ENCODE measurements around the gene LPCAT1. TPM values are rescaled to one million over a fixed set of nuclear protein-coding genes. Genes with fewer than 3 reads are reported as not detected.

The LPCAT1 gene
- total RNA-seq, 1 experiment from 2014 or later: 75.0 TPM

- TF ChIP-seq JUND (IDR thresholded peaks at IDR 0.05): no peak
These were observed 11.0 kb downstream of the LPCAT1 start (continued) for GRCh38 chr5:1512541-1513291.

DNA sequence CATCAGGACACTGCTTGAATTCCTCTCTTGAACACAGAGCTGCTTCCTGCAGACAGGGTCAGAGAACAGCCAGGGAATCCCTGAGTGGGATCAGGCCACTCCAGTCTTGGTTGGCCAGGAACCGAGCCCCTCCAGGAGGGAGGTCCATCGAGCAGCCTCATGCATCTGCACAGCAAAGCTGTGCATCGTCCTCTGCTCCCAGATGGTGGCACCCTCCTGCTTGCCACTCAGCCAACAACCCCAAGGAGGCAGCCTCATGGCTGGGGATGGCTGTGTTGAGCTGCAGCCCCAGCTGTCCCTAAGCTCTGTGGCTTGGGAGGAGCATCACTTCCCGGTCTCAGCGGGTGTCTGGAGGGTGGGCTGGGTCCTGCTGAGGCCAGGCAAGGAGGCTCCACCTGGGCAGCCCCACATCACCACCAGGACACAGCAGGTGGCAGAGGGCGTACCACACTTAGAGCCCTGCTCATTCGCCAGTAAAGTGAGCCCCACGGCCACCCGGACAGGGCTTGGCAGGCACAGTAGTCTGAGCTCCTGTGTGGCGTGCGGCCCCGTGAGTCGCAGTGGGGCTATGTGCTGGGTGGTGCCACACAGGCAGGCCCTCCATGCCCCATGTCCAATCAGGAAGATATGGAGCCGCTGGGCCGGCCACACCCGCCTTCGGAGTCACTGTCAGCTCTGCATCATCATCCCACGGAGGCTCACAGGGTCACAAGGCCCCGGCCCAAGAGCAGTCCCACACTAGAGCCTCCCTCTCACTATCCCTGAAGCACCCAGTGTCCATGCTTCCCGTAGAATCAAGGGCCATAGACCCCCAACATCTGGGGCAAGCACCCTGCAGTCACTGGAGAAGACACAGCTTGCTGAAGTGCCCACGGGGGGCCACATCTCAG lies 11.9 kb downstream of the LPCAT1 start:
- no TSS peak for BruUV-seq (replicated peaks)
- POLR2A ChIA-PET: no interaction called here
- CTCF ChIA-PET: interaction anchor here (0.9 kb wide), 1 partner anchor 90 kb away, joined by 3 read pairs; no protein-coding TSS in a partner anchor
- Histone ChIP-seq H3K9me2 (ENCODE audit: insufficient read depth) (no peaks in the 10 kb centered on the region), H3K4me3 (replicated peaks in 1 of 2; ENCODE audit: low read depth in 1 of 2, low read length in 2 of 2) (no peak overlapping the region), H3K4me1 (ENCODE audit: control insufficient read depth in 1 of 2, insufficient read depth in 2 of 2, low read length in 2 of 2) (peaks cover 12 to 36% of the 10 kb centered on the region in 2 experiments), H3K36me3 (ENCODE audit: control insufficient read depth in 1 of 2, insufficient read depth in 2 of 2, low read length in 2 of 2) (peaks cover 3 to 17% of the 10 kb centered on the region in 2 experiments; a peak in 3 of 4 replicates), H4K20me1 (ENCODE audit: insufficient read depth) (peaks cover 5% of the 10 kb centered on the region; the same call in 1 of the 2 replicates), H3K9ac (ENCODE audit: low read length) (peak overlapping the region; percentile 42), H3K27ac (ENCODE audit: low read depth, low read length) (peak overlapping the region; percentile 19; the same call in 1 of the 2 replicates), H2AFZ (ENCODE audit: low read depth, low read length, poor library complexity, severe bottlenecking) (no peak overlapping the region), H3K9me3 (ENCODE audit: control insufficient read depth in 1 of 2, insufficient read depth in 1 of 2, low read depth in 1 of 2, low read length in 2 of 2) (no peaks in the 10 kb centered on the region), H3K4me2 (ENCODE audit: low read length) (peak overlapping the region; percentile 28), H3K79me2 (ENCODE audit: insufficient read depth, low read length) (peaks cover 96% of the 10 kb centered on the region), H3K27me3 (ENCODE audit: insufficient read depth, low read length) (no peaks in the 10 kb centered on the region)
- TF ChIP-seq TCF7L2 (IDR thresholded peaks at IDR 0.05; ENCODE audit: borderline replicate concordance, extremely low read depth, insufficient read depth, insufficient read length) (no peak), RAD21 (IDR thresholded peaks at IDR 0.05; ENCODE audit: low read depth) (peak; percentile 55), CTCF (IDR thresholded peaks at IDR 0.05 in 2 of 3, conservative IDR thresholded peaks at IDR 0.05 in 1 of 3; ENCODE audit: borderline replicate concordance in 1 of 3, insufficient read depth in 1 of 3, low read depth in 2 of 3, low read length in 2 of 3) (peak; percentile 29 to 63 (median 34); a peak in 5 of 6 replicates)
- RAD21 ChIA-PET (ENCODE audit: low non-redundant PET in 1 of 2, low total read pairs in 2 of 2, uncharacterized antibody in 2 of 2, unreplicated experiment in 2 of 2): no interaction called here
- DNase-seq (ENCODE audit: low read depth, low spot score): peak; percentile 29
- intact Hi-C loops (cut with micrococcal nuclease): loop anchor here (5.0 kb wide), 1 partner anchor 80 kb away; no protein-coding TSS in a partner anchor
- peak; percentile 72 for ATAC-seq

Data from HCT116 (cell line).